Keratinocyte (primary cell): Measurements from ENCODE around the gene ENPP1. TPM values are rescaled to one million over a fixed set of nuclear protein-coding genes. Genes with fewer than 3 reads are reported as not detected.

Source experiments
- DNase-seq: peaks from one replicate; pipeline ENCODE4 v3.0.0-alpha.2; 2011; ENCODE audit warnings: low read depth, missing footprints, low spot score
- FAIRE-seq: peaks from 2 replicates; lab custom pipeline; 2011; peaks lifted over from hg19 to GRCh38; lab: Jason Lieb, UNC
- H2AFZ ChIP-seq: 2 replicates; pipeline ENCODE4 v1.6.0; 2012; ENCODE audit warnings: low read length, control low read depth, inconsistent platforms; ENCODE audit not compliant: control insufficient read depth
- H3K27ac ChIP-seq: 2 replicates; pipeline ENCODE4 v1.5.1; 2011; ENCODE audit warnings: low read length; ENCODE audit not compliant: control insufficient read depth, insufficient read depth
- H3K27me3 ChIP-seq: 3 replicates; pipeline ENCODE4 v1.6.0; 2011; ENCODE audit warnings: low read length; ENCODE audit not compliant: control insufficient read depth, insufficient read depth; ENCODE audit errors: extremely low read depth
- H3K36me3 ChIP-seq, 2 experiments: 2 replicates in 1 of 2; 3 replicates in 1 of 2; pipeline ENCODE4 v1.5.1; 2011; ENCODE audit warnings: low read length in 2 of 2, mild to moderate bottlenecking in 1 of 2; ENCODE audit not compliant: control insufficient read depth in 2 of 2, insufficient read depth in 2 of 2; ENCODE audit errors: extremely low read depth in 1 of 2
- H3K4me1 ChIP-seq: 3 replicates; pipeline ENCODE4 v1.5.1; 2011; ENCODE audit warnings: low read length; ENCODE audit not compliant: control insufficient read depth, insufficient read depth; ENCODE audit errors: extremely low read depth
- H3K4me2 ChIP-seq: 3 replicates; pipeline ENCODE4 v1.6.0; 2011; ENCODE audit warnings: low read depth, low read length; ENCODE audit not compliant: control insufficient read depth, insufficient read depth; ENCODE audit errors: extremely low read depth
- H3K4me3 ChIP-seq, 3 experiments: fragments of 200-600 bp in 1 of 3; sonication (generic) in 1 of 3; 2 replicates in 2 of 3; 3 replicates in 1 of 3; pipeline ENCODE4 v1.5.1; 2011 to 2016; ENCODE audit warnings: low read length in 3 of 3, mild to moderate bottlenecking in 3 of 3, control low read depth in 2 of 3, inconsistent platforms in 1 of 3, low read depth in 1 of 3, mixed read lengths in 1 of 3, mixed run types in 1 of 3, moderate library complexity in 1 of 3; ENCODE audit not compliant: control insufficient read depth in 2 of 3, insufficient read depth in 2 of 3; ENCODE audit errors: extremely low read depth in 1 of 3
- H3K79me2 ChIP-seq: 2 replicates; pipeline ENCODE4 v1.6.0; 2012; ENCODE audit warnings: low read length; ENCODE audit not compliant: control insufficient read depth, insufficient read depth
- H3K9ac ChIP-seq: 3 replicates; pipeline ENCODE4 v1.6.0; 2011; ENCODE audit warnings: low read length; ENCODE audit not compliant: control insufficient read depth, insufficient read depth; ENCODE audit errors: extremely low read depth
- H3K9me1 ChIP-seq: 3 replicates; pipeline ENCODE4 v1.6.0; 2011; ENCODE audit warnings: low read length; ENCODE audit not compliant: control insufficient read depth, insufficient read depth; ENCODE audit errors: extremely low read depth
- H3K9me3 ChIP-seq: 2 replicates; pipeline ENCODE4 v1.5.1; 2012; ENCODE audit warnings: low read depth, low read length; ENCODE audit not compliant: control insufficient read depth
- H4K20me1 ChIP-seq: 3 replicates; pipeline ENCODE4 v1.6.0; 2011; ENCODE audit warnings: low read length; ENCODE audit not compliant: control insufficient read depth, insufficient read depth; ENCODE audit errors: extremely low read depth
- CTCF ChIP-seq, 3 experiments: IDR thresholded peaks in 1 of 3; conservative IDR thresholded peaks in 1 of 3; optimal IDR thresholded peaks in 1 of 3; 2 replicates in 2 of 3; 3 replicates in 1 of 3; pipeline versions ENCODE3 to v1.5.1; 2011; ENCODE audit warnings: low read length in 3 of 3, mild to moderate bottlenecking in 3 of 3, moderate library complexity in 2 of 3, control low read depth in 1 of 3, inconsistent platforms in 1 of 3; ENCODE audit not compliant: insufficient read depth in 2 of 3; ENCODE audit errors: extremely low read depth in 1 of 3
- EZH2 ChIP-seq: IDR thresholded peaks from one replicate; pipeline ENCODE4 v1.6.1; 2012; ENCODE audit warnings: inconsistent platforms, mild to moderate bottlenecking, low read length, moderate library complexity
- dilution Hi-C: fragments of 300-500 bp; cut with MboI; formaldehyde crosslinking; loops from one replicate; pipeline ENCODE4 v1.7.0; 2020; ENCODE audit warnings: low sequenced_read_pairs; ENCODE audit not compliant: extremely low pct_ligation_motif_present
- polyA plus RNA-seq, 5 experiments: library from polyadenylated mRNA; depleted of rRNA in 3 of 5; stranded (reverse) in 3 of 5; stranded (forward) in 1 of 5; unstranded in 1 of 5; fragments of >200 nt; gene quantifications; 1 replicate in 1 of 5; 2 replicates in 3 of 5; 3 replicates in 1 of 5; pipeline versions ENCODE4 v1.2.1 to v1.2.3, GENCODE V29; 2011 to 2012; ENCODE audit warnings: missing spikeins in 2 of 5, low read depth in 1 of 5, low replicate concordance in 1 of 5

ENPP1 gene
- polyA plus RNA-seq, 1 donor (not counting 4 experiments of a cell fraction or from before 2014, with no cell fraction given) = 0.34 TPM

GRCh38 chr6:131764350-131764749 is 43.5 kb upstream of the ENPP1 start:
- Histone ChIP-seq H3K27ac (no peak overlapping the region), H3K9ac (no peak overlapping the region), H3K4me1 (peaks cover 4% of the 10 kb centered on the region), H3K4me3 (no peak overlapping the region), H3K79me2 (no peaks in the 10 kb centered on the region), H3K27me3 (no peaks in the 10 kb centered on the region), H2AFZ (no peak overlapping the region), H3K9me1 (no peaks in the 10 kb centered on the region), H4K20me1 (no peaks in the 10 kb centered on the region), H3K4me2 (no peak overlapping the region), H3K36me3 (no peaks in the 10 kb centered on the region), H3K9me3 (no peaks in the 10 kb centered on the region)
- dilution Hi-C loops = no loop called here
- DNase-seq (no peak), FAIRE-seq (no peak)
- TF ChIP-seq CTCF (optimal IDR thresholded peaks at IDR 0.05 in 1 of 3, IDR thresholded peaks at IDR 0.05 in 1 of 3, conservative IDR thresholded peaks at IDR 0.05 in 1 of 3; ENCODE audit: extremely low read depth in 1 of 3, insufficient read depth in 2 of 3, low read length in 3 of 3) = no peak
- no peak for TF ChIP-seq EZH2

- FAIRE-seq = no peak
- Histone ChIP-seq H3K9me3 (no peaks in the 10 kb centered on the region), H2AFZ (no peak overlapping the region), H3K9me1 (no peaks in the 10 kb centered on the region), H3K4me3 (no peak overlapping the region), H3K4me1 (peaks cover 4% of the 10 kb centered on the region), H3K27ac (no peak overlapping the region), H3K36me3 (no peaks in the 10 kb centered on the region), H3K27me3 (no peaks in the 10 kb centered on the region), H3K4me2 (no peak overlapping the region), H3K79me2 (no peaks in the 10 kb centered on the region), H3K9ac (no peak overlapping the region), H4K20me1 (no peaks in the 10 kb centered on the region)
- TF ChIP-seq CTCF (optimal IDR thresholded peaks at IDR 0.05 in 1 of 3, IDR thresholded peaks at IDR 0.05 in 1 of 3, conservative IDR thresholded peaks at IDR 0.05 in 1 of 3; ENCODE audit: extremely low read depth in 1 of 3, insufficient read depth in 2 of 3, low read length in 3 of 3) (no peak), EZH2 (no peak)
- no peak for DNase-seq
- dilution Hi-C loops = no loop called here
Measured at GRCh38 chr6:131765081-131765803, 42.6 kb upstream of the ENPP1 start.
